HL-60 (cell line): ENCODE results near the gene GPR142.

Experiments used
- DNase-seq, 2 experiments: peaks; one replicate each; pipeline ENCODE4 v3.0.0-alpha.2; 2010 to 2020; ENCODE audit warnings: low read depth in 1 of 2, low spot score in 1 of 2
- H3K27ac ChIP-seq: fragments of 250-450 bp; sonication (Bioruptor Pico); replicated peaks from 2 replicates; pipeline ENCODE4 v1.5.1; 2020; ENCODE audit warnings: mild to moderate bottlenecking, moderate library complexity
- H3K27me3 ChIP-seq: fragments of 250-450 bp; sonication (Bioruptor Pico); 2 replicates; pipeline ENCODE4 v1.5.1; 2021; ENCODE audit warnings: mild to moderate bottlenecking, moderate library complexity; ENCODE audit not compliant: insufficient read depth, poor library complexity, severe bottlenecking
- H3K4me3 ChIP-seq: replicated peaks from 2 replicates; pipeline ENCODE4 v1.5.1; 2011; ENCODE audit warnings: mild to moderate bottlenecking, control low read depth, low read length; ENCODE audit not compliant: insufficient read depth
- CTCF ChIP-seq: IDR thresholded peaks from one replicate; pipeline ENCODE4 v1.5.1; 2011; ENCODE audit warnings: low read length, control low read depth, inconsistent platforms; ENCODE audit not compliant: insufficient read depth
- GABPA ChIP-seq: IDR thresholded peaks from 2 replicates; pipeline ENCODE4 v1.6.1; 2012; ENCODE audit warnings: low read depth
- POLR2AphosphoS5 ChIP-seq: IDR thresholded peaks from 2 replicates; pipeline ENCODE4 v1.6.1; 2012; ENCODE audit warnings: low read depth
- REST ChIP-seq: IDR thresholded peaks from 2 replicates; pipeline ENCODE4 v1.6.1; 2012; ENCODE audit warnings: low read depth; ENCODE audit not compliant: insufficient replicate concordance
- SPI1 ChIP-seq: IDR thresholded peaks from 2 replicates; pipeline ENCODE4 v1.6.1; 2012; ENCODE audit warnings: low read depth, mild to moderate bottlenecking, borderline replicate concordance

The GPR142 gene

GRCh38 chr17:74362810-74363498 lies 4.4 kb upstream of the GPR142 start:
- DNase-seq, result no peak
- Histone ChIP-seq H3K4me3 (no peak overlapping the region), H3K27ac (no peak overlapping the region), H3K27me3 (peaks cover 29% of the 10 kb centered on the region)
- no peak for TF ChIP-seq CTCF
- no peak for TF ChIP-seq POLR2AphosphoS5
- TF ChIP-seq GABPA, result no peak
- TF ChIP-seq SPI1, result no peak
- no peak for TF ChIP-seq REST

GRCh38 chr17:74368341-74369081 lies 1.2 kb downstream of the GPR142 start:
- Histone ChIP-seq H3K27me3 (no peaks in the 10 kb centered on the region), H3K27ac (no peak overlapping the region), H3K4me3 (no peak overlapping the region)
- peak in 1 of 2 experiments; percentile 63 for DNase-seq
- no peak for TF ChIP-seq REST
- TF ChIP-seq POLR2AphosphoS5, result no peak
- TF ChIP-seq CTCF, result peak; percentile 91

- Histone ChIP-seq H3K4me3 (no peak overlapping the region), H3K27ac (no peak overlapping the region), H3K27me3 (no peaks in the 10 kb centered on the region)
- DNase-seq, result peak in 1 of 2 experiments; percentile 80
- TF ChIP-seq CTCF (no peak), POLR2AphosphoS5 (no peak), GABPA (no peak), REST (no peak), SPI1 (no peak)
Observed at GRCh38 chr17:74369221-74369620, 1.9 kb downstream of the GPR142 start.
